GM18858 (cell line): ENCODE data around the gene OSBPL10.
"Not testable (repeated sequence)": the region's sequence is repeated elsewhere in the genome, so short reads cannot be mapped to it uniquely, and the experiment has no call there.

Experiments used
- ATAC-seq: cut with Tn5 transposase; IDR thresholded peaks from one replicate; pipeline ENCODE4 v1.9.1; 2021; ENCODE audit not compliant: unreplicated experiment

Gene OSBPL10

DNA sequence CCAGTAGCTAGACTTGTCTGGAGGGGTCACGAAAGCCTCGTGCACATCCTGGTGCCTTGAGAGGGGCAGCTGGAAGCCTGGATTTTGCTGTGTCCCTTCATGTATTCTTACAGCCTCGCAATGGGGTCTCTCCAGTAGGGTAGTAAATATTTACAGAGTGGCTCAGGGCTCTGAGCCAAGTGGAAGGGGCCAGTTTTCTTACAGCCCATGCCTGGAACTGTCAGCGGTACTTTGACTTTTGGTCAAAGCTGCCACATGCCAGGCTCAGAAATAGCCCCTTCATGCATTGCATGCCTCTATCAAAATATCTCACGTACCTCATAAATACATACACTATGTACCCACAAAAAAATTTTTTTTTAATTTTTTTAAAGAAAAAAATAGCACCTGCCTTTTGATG, 119.2 kb downstream of the OSBPL10 start:
- no peak for ATAC-seq

DNA sequence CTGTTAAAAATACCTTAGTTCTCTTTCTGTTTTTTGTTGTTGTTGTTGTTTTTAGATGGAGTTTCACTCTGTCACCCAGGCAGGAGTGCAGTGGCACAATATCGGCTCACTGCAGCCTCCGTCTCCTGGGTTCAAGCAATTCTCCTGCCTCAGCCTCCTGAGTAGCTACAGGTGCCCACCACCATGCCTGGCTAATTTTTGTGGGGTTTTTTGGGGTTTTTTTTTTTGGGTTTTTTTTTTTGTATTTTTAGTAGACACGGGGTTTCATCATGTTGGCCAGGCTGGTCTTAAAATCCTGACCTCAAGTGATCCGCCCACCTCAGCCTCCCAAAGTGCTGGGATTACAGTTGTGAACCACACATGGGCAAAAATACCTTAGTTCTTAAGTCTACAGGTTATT, 120.4 kb downstream of the OSBPL10 start:
- not testable (repeated sequence) for ATAC-seq

DNA sequence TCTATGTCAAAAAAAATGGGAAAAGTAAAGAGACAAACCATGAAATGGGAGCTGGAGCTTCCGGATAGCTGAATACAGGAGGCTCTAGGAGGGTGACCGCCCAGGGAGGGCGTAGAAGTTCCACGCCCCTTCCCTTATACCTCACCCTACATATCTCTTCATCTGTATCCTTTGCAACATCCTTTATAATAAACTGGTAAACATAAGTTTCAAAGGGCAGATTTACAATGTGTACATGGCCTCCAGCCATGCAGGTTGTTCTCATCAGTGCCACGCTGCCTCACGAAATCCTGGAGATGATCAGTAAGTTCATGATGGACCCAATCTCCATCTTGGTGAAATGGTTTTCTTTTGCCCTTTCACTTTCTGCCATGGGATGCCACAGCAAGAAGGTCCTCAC, 121.8 kb downstream of the OSBPL10 start:
- ATAC-seq = no peak

DNA sequence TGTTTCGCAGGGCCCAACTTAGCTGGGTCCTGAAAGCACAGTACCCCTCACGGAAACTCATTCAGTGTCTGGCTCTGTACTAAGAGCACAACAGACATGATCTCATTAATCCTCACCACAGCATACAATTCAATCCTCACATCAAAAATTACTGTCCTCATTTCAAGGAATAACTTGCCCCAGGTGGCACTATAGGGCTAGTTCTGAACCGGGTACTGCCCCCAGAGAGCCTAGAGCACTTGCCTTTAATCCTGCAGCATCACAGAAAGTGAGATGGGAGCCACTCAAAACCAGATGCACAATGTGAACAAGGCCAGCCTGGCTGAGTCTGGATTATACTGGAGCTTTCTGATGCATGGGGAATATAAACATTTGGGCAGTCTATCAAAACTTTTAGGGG, 122.6 kb downstream of the OSBPL10 start:
- ATAC-seq = no peak

DNA sequence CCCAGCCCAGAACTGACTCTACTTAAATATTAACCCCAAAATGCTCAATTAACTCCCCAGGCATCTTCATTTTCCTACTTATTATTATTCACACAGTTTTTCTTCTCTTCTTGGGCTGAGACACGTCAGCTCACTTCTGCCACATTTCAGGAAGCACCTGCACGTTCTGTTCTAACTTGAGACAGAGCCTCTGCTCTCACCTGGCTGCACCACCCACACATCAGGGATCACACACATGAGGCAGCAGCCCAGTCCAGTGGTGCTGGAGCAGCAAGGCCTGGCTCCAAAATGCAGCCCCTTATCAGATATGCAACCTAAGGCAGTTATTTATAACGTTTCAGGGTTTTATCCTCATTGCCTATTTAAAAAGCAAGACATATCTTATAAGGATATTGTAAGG, 127.5 kb downstream of the OSBPL10 start:
- ATAC-seq = no peak

DNA sequence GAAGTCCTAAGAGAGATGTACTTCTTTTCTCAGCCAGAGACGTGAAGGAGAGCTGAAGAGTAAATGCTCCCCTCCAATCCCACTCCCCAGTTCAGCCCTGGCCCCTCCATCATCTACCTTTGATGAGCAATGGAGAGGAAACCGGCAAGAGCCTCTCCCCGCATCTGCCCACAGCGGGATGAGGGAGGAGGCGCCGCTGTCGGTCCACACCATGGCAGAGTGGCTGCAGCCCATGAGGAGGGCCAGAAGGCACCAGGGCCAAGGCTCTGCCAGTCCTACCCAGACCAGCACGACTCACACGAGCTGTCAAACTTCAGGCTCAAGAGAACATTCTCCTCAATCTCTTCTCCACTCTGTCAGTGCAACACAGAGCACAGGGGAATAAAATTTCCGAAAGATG, 129.8 kb downstream of the OSBPL10 start:
- ATAC-seq = no peak

DNA sequence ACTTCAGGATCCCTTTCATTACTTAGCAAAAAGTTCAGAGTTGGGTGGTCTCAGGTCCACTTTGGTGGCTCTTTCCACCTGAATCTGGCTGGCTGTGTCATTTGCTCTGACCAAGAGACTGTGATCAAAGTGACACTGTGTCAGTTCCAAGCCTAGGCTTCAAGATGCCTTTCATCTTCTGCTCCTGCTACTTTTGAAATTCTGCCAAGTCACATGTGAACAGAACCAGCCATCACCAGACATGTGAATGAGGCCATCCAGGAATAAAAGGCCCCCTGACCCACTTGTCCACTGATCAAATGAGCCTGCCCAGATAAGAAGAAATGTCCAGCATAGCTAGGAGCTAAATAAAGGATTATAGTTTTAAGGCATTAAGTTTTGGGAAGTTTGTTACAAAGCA, 132.2 kb downstream of the OSBPL10 start:
- ATAC-seq = no peak

DNA sequence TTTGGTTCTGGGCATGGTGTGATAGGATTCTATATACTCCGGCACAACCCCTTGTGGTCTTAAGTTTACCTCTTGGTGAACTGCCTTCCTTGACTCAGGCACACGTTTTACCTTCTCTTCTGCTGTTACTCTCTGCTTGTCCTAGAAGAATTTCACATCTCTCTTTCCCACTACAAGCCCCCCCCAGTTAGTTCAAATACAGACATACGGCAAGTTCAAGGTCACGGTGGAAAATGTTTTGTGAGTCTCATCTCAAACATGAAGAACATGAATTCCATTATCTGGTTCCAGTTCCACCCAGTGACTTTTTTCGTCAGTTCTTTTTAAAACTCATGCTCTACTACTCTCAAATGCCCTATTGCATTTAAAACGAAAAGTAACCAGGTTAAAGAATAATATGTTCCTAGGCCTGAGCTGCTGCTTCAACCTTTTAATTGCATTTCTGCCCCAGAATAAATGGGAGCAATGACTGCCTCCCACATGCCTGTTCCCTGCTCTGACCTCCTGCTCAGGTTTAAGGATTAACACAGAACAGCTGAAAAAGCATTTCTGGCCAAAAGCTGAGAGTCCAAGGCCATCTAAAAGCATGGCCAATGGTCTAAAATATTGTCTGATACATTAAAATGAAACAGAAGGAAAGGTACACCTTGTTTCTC, 132.8 kb downstream of the OSBPL10 start:
- ATAC-seq = no peak

DNA sequence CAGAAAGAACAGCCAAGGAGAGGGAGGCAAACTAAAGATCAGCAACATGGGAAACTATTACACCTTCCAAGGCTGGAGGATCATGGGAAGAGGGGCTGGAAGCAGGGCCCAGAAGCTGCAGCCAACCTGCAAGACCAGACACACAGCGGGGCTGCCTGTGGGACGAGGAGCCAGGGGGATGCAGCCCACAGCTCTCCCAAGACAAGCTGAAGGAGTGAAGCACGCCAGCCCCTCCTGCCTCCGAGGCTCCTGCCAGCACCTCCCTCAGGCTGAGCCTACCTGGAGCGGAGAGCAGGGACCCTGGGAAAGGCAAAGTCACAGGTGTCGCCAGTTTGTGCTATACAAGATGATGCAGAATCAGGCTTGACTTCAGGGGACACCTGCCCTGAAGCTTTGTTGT, 133.3 kb downstream of the OSBPL10 start:
- no peak for ATAC-seq

DNA sequence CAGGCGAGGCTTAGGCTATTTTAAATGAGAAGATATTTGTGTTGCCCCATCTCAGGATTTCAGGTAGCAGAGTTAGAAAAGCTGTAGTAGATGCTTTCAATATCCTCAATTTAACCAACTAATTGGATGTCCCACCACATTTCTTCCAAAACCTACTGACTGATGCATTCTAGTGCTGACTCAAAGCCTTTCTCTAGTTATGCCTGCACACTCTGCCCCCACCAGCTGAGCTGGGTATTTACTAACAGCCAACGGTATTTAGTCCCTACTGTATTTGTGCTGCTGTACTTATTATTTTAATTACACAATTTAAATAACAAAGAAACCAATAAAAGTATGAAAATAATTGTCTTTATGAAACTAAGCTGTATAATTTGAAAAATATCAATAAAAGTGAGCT, 139.5 kb downstream of the OSBPL10 start:
- ATAC-seq = no peak

DNA sequence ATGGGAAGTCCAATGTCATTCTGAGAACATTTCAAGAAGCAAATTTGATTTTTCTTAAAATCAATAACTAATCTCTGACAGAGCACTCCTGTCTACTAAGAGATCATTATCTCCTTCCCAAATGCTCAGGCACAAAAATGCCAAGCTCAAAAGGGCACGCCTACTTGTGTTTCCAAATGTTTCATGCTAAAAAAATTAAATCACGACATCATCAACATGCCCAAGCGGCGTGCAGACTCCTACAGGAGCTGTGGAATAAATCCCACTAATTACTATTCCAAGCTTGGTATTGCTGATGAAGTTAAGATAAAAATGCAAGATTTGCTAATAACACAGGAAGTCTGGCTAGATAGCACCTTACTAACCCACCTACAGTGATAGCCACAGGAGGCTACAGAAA, 140.8 kb downstream of the OSBPL10 start:
- ATAC-seq = no peak

DNA sequence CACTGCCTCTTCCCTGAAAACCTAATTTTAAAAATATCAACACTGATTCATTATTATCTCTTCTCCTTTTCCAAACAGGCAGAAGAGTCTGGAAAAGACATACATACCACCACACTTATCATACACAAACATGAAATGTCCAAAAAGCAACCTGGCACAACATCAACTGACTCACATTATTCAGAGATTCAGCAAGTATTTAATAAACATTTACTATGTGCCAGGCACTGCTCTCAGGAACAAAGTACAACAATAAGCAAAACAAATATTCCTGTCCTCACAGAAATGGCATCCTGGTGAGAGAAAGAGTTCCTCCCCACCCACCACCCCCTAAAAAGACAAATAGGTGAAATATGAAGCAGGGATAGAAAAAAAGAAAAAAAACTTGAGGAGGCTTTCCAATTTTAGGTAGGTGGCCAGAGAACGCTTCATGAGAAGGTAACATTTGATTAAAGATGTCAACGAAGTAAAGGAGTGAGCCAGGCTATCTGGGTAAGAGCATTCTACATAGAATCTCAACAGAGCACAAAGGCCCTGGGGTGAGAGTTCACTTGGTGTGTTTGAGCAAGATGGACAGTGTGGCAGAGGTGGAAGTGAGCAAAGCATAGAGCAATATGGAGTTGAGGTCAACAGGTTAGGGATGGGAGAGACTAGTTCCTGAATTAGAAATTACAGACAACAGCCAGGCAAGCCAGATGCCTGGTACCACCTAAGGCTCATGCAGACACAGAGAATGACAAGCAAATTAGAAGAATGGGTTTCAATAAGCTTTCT, 141.7 kb downstream of the OSBPL10 start:
- no peak for ATAC-seq

DNA sequence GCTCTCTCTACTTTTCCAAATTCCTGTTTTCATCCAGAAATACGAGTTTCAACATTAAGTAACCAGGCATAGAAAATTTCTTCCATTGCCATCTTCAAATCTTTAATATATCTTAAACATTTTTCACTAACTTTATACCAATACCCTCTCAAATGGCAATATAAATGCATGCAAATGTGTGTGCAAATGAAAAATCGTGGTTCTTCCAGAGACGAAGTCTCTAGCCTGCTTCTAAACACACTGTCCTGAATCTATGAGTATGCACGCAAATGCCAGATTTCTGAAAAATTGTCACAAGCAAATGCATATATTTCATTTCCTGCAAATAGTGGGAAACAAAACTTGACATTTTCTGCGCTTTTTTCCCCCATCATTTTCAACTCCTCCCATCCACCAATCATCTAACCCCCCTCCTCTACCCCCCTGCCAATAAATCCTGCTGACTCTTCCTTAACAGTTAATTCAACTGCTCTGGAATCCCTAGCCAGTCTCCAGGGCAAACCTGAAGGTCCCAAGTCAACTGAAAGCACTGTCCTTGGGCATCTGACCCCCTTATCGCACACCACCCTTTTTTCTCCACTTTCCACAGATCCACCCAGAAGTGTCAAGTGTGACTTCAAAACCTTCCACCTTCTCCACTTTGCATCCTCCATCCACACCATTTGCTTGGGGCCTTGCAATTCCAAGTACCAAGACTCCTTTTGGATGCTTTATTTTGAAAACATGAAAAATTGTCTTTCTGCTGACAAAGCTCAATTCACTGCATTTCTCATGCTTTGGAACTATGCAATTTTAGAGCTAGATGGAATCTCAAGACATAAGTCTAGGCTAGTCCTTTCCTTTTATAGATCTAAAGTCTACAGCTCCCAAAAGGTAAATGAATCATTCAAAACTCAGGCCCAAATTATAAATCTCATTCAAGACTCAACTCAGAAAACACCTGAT, 144.7 kb downstream of the OSBPL10 start:
- no peak for ATAC-seq

DNA sequence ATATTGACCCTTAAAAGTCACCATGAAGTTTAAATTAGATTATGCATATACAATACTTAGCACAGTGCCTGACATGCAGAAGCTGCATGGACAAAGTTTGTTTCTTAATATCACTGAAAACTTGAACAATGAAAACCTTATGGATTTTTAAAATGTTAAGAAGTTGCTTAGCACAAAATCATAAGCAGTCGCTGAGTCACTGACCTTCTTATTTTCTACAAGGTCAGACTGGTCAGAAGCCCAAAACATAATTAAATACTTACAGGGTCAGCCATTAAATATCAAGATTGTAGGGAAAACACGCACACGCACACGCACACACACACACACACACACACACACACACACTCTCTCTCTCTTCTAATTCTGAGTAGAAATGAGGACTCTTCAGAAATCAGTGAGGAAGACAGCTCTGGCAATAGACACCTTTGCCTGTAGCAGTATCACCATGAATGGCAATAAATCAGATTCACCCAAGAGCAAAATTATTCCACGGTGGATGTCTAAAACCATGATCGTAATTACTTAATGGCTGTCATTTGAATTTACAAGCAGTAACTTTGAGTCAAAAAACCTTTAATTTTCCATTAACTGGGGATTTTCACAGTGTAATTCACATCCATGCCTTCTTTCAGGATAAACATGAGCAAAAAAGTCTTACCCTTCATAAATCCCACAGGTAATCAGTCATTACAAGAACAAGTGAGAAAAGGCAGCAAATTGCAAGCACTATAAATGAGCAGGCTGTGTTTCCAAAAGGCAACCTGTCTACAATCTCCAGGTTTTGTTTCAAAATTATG, 147.5 kb downstream of the OSBPL10 start:
- ATAC-seq = no peak

DNA sequence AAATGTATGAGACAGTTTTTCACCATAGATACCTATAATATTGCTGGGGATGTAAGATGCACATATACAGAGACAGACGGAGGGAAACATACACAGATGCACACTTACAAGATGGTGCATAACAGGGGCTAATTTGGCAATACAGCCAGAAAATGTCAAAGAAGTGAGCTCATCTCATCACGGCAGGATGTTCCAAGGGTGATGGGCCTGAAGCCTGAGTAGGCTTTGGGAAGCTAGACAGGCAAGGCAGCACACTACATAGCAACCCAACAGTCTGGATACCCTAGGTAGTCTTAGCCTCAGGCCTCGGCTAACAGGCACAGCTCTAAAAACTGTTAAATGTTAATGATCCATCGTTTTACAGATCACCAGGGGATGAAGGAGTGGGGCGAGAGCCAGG, 148.5 kb downstream of the OSBPL10 start:
- ATAC-seq = no peak

DNA sequence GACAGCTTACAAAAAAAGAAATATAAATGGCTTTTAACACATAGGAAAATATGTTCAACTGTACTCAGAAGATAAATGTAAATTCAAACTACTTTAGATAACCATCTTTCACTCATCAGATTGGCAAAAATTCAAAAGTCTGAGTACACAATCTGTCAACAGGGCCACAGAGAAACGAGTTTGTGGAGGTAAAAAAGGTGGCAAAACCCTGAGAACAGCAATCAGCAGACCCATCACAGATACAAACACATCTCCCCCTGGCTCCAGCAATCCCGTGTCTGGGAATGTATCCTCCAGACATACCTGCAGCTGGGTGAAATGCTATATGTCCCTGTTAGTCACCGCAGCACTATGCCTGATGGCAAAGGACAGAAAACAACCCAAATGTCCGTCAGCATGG, 149.5 kb downstream of the OSBPL10 start:
- ATAC-seq = no peak

DNA sequence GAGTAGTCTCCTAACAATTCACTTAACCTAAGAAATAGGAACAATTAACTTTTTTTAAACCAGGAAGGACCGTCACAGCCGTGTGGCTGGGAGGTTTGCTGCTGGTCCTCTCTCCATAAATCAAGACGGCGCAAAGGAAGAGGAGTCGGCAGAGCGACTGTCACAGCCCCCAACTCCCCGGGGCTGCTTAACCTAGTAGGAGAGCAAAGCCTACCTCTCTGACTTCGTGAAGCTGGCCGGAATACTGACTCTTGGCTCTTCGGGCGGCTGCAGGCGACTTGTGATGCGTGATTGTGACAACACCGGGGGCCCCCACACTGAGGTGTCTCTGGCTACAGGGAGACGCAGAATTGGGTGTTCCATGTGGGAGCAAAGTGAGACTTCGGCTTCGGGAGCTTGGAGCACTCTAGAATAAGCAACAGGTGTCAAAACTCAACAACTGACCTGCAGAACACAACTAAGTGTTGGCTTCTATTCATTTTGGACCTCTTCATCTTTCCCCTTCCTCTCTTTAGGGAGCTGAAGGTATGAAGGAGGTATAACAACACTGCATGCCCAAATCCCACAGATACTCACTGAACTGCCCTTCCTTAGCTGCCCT, 151.1 kb downstream of the OSBPL10 start:
- ATAC-seq = no peak

DNA sequence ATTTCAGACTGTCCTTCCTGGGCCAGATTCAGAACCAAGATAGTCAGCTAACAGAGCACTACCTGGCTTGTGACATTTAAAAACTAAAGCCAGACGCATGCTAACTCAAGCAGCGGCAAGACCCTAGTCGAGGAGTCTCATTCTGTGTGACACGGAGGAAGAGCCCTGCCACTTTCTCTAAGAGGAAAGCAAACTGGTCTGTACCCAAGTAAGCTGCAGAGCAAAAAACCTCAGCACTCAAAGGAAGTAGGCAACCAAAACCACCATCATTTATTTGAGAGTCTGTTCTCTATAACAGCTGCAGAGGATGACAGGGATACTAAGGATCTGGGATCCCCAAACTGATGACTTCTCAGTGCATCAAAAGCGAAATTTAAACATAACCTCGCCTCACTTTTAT, 152.1 kb downstream of the OSBPL10 start:
- no peak for ATAC-seq

DNA sequence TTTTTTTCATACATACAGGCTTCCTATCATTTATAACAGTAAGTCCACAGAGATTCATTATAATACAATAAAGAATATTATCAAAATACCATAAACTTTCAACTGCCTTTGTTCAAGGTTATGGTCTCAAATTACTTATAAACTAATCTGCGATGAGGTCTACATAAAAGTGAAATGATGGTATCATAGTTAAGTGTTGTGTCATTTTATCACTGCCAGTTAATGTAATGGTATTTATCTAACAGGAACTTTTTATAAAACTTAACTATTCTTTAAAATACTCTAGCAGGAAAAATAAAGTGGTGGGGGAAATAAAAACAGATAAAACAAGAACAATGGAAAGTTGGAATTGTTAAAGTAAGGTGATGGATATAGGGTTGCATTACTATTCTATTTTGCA, 153.1 kb downstream of the OSBPL10 start:
- ATAC-seq = no peak

DNA sequence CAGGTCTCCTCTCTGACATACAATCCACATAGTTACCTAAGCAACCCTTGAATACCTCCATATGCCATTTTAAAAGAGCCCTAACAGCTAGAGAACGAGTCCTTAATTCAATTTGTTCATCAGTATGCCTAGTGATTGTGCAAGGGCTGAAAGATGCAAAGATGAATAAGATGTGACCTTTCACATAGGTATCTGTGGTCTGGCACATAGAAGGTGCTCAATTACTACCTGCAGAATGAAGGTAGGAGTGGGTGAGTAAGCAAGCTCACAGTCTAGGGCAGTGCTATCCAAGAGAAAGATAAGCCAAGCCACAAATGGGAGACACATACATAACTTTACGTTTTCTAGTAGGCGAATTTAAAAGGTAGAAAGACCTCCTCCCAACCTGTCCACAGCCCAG, 157.9 kb downstream of the OSBPL10 start:
- no peak for ATAC-seq

DNA sequence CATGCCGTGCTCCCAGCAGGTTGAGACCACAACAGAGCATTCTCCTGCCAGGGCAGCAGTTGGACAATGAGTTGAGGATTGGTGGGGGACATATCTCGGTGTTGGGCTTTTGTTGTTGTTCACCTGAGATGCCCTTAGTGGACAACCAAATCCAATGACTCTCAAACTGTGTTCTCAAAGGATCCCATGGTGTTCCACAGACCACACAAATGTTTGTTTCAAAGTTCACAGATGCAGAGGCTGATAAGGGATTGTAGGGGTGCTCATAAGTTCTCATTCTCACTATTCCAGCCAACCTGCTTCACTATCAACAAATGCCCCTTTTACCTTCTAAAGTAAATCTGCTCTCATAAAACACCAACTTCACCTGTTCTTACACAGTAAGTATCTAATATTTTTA, 159.9 kb downstream of the OSBPL10 start:
- ATAC-seq = no peak
